Lower lobe of right lung (tissue), 2 donors: ENCODE data around the gene AQP1. TPM values are rescaled to one million over a fixed set of nuclear protein-coding genes. Genes with fewer than 3 reads are reported as not detected.

Experiments
- ATAC-seq, 2 donors: fragments of 200-7000 bp; cut with Tn5 transposase; one replicate each; pipeline ENCODE4 v1.9.1; 2020 to 2022; ENCODE audit warnings: mild to moderate bottlenecking in 2 of 2, moderate library complexity in 2 of 2
- DNase-seq: peaks from one replicate; pipeline ENCODE4 v3.0.0-alpha.2; 2020
- H3K27ac ChIP-seq: fragments of 200-600 bp; one replicate; pipeline ENCODE4 v1.8.0; 2022
- H3K27me3 ChIP-seq: fragments of 200-600 bp; one replicate; pipeline ENCODE4 v1.8.0; 2022; ENCODE audit warnings: low read depth
- H3K36me3 ChIP-seq: fragments of 200-600 bp; one replicate; pipeline ENCODE4 v1.8.0; 2022; ENCODE audit warnings: mild to moderate bottlenecking
- H3K4me1 ChIP-seq: fragments of 200-600 bp; one replicate; pipeline ENCODE4 v1.8.0; 2022
- H3K4me3 ChIP-seq: fragments of 200-600 bp; one replicate; pipeline ENCODE4 v1.8.0; 2022; ENCODE audit warnings: mild to moderate bottlenecking
- H3K9me3 ChIP-seq: fragments of 200-600 bp; one replicate; pipeline ENCODE4 v1.8.0; 2022
- intact Hi-C: fragments of 100-400 bp; cut with DNase I; formaldehyde crosslinking; loops from one replicate; pipeline ENCODE4 v1.11.0; 2022
- total RNA-seq: library from RNA; stranded (reverse); fragmentation: NEBNext Ultra II Directional; extraction: Animal tissue kit (Norgen Biotek cat#: 25700); gene quantifications from one replicate; pipeline ENCODE4 v1.2.1, GENCODE V29; 2021
- TF ChIP-seq, protein P1 (sequence below): fragments of 200-600 bp; IDR thresholded peaks from one replicate; pipeline ENCODE4 v1.8.0; 2022; ENCODE audit warnings: antibody characterized with exemption, mild to moderate bottlenecking
- donor health status: DM: no; HTN: yes; CAD: no; lungs with severe emphysema.

Gene AQP1
- total RNA-seq, 1 donor from 2014 or later, result 826 TPM

- Histone ChIP-seq H3K27ac (peak overlapping the region; percentile 77), H3K9me3 (no peaks in the 10 kb centered on the region), H3K36me3 (no peaks in the 10 kb centered on the region), H3K27me3 (no peaks in the 10 kb centered on the region), H3K4me3 (no peak overlapping the region), H3K4me1 (peaks cover 75% of the 10 kb centered on the region)
- TF ChIP-seq, protein P1, sequence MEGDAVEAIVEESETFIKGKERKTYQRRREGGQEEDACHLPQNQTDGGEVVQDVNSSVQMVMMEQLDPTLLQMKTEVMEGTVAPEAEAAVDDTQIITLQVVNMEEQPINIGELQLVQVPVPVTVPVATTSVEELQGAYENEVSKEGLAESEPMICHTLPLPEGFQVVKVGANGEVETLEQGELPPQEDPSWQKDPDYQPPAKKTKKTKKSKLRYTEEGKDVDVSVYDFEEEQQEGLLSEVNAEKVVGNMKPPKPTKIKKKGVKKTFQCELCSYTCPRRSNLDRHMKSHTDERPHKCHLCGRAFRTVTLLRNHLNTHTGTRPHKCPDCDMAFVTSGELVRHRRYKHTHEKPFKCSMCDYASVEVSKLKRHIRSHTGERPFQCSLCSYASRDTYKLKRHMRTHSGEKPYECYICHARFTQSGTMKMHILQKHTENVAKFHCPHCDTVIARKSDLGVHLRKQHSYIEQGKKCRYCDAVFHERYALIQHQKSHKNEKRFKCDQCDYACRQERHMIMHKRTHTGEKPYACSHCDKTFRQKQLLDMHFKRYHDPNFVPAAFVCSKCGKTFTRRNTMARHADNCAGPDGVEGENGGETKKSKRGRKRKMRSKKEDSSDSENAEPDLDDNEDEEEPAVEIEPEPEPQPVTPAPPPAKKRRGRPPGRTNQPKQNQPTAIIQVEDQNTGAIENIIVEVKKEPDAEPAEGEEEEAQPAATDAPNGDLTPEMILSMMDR, result no peak
- intact Hi-C loops, result no loop called here
- DNase-seq, result no peak
- no peak for ATAC-seq
Measured at GRCh38 chr7:30898411-30898810, 13.2 kb upstream of the AQP1 start.

DNA sequence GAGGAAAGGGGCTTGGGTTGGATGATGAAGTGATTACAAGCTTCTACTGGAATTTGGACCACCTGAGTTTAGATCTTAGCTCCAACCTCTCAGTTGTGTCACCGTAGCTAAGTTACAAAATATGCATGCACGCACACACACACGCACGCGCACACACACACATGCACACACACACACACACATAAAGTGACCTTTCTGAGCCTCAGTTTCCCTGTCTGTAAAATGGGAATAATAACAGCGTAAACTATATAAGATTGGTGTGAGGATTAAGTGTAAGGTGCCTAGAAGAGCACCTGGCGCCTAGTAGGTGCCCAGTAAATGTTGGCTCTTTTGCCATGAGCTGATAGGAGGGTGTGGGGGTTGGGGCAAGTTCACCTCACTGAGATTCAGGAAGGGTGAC lies 12.6 kb upstream of the AQP1 start:
- peak overlapping the region; percentile 84 for H3K27ac ChIP-seq
- intact Hi-C loops, result no loop called here
- no peaks in the 10 kb centered on the region for H3K36me3 ChIP-seq
- no peaks in the 10 kb centered on the region for H3K27me3 ChIP-seq
- no peak for ATAC-seq
- no peak for DNase-seq
- H3K4me3 ChIP-seq, result no peak overlapping the region
- H3K9me3 ChIP-seq, result no peaks in the 10 kb centered on the region
- peaks cover 70% of the 10 kb centered on the region for H3K4me1 ChIP-seq
- TF ChIP-seq, protein P1, result no peak

DNA sequence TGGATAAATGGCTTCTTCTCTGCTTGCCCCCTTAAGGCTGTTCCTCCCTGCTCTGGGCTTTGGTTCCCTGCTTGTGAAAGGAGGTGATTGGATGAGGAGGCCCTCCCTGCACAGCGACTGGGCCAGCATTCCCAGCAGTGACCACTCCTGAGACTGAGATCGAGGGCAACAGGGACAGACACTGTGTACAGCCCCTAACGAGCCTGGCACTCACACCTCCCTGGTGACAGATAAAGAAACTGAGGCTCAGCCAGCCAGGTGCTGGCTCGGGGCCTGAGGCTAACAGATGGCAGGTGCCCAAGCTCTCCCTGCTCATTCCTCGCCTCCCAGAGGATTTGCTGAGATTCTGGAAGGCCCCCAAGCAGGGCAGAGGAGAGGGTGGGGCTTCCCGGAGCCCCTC lies 12.0 kb upstream of the AQP1 start:
- no peaks in the 10 kb centered on the region for H3K9me3 ChIP-seq
- no peaks in the 10 kb centered on the region for H3K36me3 ChIP-seq
- H3K27ac ChIP-seq, result peak overlapping the region; percentile 84
- peaks cover 70% of the 10 kb centered on the region for H3K4me1 ChIP-seq
- intact Hi-C loops, result no loop called here
- H3K27me3 ChIP-seq, result no peaks in the 10 kb centered on the region
- DNase-seq, result no peak
- ATAC-seq, result no peak
- no peak overlapping the region for H3K4me3 ChIP-seq
- TF ChIP-seq, protein P1, result no peak

GRCh38 chr7:30900053-30900452 lies 11.6 kb upstream of the AQP1 start:
- TF ChIP-seq, protein P1, result no peak
- Histone ChIP-seq H3K9me3 (no peaks in the 10 kb centered on the region), H3K27me3 (no peaks in the 10 kb centered on the region), H3K4me1 (peaks cover 70% of the 10 kb centered on the region), H3K36me3 (no peaks in the 10 kb centered on the region), H3K27ac (peak overlapping the region; percentile 84), H3K4me3 (no peak overlapping the region)
- ATAC-seq (no peak), DNase-seq (no peak)
- intact Hi-C loops, result no loop called here

GRCh38 chr7:30900803-30901362 lies 10.8 kb upstream of the AQP1 start:
- Histone ChIP-seq H3K36me3 (no peaks in the 10 kb centered on the region), H3K27me3 (no peaks in the 10 kb centered on the region), H3K4me3 (peak overlapping the region; percentile 25), H3K27ac (peak overlapping the region; percentile 84), H3K4me1 (peaks cover 70% of the 10 kb centered on the region), H3K9me3 (no peaks in the 10 kb centered on the region)
- no peak for ATAC-seq
- TF ChIP-seq, protein P1, result no peak
- no peak for DNase-seq
- intact Hi-C loops, result no loop called here
